LoVo (cell line): ENCODE results near the gene IL1RAP.
A peak's percentile ranks its signal among the peaks of the same experiment; 100 is the strongest.

Experiments used
- DNase-seq: peaks from one replicate; pipeline ENCODE4 v3.0.0-alpha.2; 2016; ENCODE audit warnings: low spot score

The IL1RAP gene

DNA sequence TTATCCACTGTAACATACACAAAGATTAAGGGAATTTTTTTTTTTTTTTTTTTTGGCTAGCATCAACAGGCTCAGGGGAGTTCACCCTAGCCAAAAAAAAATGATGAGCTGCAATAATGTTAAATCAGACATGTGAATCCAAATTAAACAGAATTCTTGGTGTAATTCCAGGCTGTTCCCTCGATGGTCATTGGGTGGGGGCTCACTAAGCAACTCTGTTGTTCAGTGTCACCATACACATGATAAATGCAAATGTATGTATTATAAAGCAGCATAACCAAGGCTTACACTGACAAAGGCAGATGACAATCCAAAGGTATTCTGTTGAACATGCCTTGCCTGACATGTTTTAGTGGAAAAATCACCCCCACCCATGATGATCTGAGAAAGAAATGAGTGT, 29.0 kb downstream of the IL1RAP start:
- no peak for DNase-seq

GRCh38 chr3:190543671-190544070, 29.8 kb downstream of the IL1RAP start:
- DNase-seq, result peak; percentile 30

DNA sequence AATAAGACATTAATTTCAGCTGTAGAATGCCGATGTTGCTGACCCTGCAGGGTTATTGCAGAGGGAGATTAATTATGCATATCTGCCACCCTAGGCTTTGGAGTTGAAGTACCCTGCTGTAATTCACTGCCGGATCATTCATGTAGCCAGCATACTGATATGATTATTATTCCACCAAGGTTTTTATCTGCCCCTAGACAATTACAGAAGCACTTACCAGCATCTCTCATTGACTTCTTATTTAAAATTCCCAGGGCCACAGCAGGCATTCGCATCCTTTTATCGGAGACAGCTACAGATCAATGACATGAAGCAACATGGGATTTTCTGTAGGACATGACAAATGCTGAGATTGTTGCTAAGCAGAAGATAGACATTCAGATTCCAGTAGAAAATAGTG, 31.3 kb downstream of the IL1RAP start:
- DNase-seq, result no peak

DNA sequence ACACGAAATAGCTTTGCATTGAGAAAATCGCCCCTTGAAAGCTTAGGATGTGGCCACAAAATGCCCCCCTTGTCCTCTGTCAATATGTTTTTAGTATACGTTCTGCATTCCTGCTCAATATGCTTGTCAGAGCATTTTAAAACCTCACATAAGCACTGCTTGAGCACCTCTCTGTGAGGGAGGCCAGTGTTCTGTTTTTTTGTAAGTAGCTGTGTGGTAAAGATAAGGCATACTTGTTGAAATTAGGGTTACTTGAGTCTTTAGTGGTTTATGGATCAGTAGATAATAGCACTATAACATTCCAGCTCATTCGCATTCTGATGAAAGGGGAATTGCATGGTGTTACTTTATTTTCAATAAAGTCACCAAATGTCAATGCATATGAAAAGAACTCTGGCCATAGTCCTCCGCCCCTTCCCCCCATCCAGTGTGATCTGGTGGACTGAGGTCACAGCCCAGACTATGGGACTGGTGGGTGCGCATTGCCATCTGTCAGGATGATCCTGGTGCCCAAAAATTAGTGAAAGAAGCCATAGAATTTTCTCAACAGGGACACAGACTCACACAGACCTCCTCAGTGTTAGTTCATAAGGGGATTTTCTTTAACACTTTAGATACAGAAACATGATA, 33.1 kb downstream of the IL1RAP start:
- no peak for DNase-seq

DNA sequence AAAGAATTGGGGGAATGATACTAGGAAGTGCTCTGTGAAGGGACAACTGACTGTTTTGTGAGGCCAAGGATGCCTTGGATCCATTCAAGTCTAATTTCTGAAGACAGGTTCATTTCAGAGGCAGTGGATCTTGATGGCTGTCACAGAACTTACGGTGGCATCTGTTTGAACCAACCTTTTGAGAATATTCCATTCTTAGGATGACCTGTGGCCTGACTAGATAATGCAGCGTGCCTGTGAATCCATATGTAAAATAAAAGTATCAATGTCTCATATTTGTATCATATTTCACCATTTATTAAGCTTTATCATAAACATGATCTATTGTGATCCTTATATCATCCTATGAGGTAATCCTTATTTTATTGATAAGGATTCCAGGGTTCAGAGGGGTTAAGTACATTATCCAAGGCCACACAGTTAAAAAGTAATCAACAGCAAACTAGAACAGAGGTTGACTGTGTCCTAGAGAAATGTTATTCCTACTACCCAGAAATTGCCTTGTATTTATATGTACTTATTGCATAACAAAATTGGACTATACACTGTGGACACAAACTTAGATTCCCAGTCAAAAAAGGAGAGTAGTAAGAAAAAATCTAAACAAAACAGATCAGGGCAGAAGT, 34.3 kb downstream of the IL1RAP start:
- DNase-seq, result no peak

GRCh38 chr3:190552021-190552420, 38.1 kb downstream of the IL1RAP start:
- DNase-seq, result no peak

DNA sequence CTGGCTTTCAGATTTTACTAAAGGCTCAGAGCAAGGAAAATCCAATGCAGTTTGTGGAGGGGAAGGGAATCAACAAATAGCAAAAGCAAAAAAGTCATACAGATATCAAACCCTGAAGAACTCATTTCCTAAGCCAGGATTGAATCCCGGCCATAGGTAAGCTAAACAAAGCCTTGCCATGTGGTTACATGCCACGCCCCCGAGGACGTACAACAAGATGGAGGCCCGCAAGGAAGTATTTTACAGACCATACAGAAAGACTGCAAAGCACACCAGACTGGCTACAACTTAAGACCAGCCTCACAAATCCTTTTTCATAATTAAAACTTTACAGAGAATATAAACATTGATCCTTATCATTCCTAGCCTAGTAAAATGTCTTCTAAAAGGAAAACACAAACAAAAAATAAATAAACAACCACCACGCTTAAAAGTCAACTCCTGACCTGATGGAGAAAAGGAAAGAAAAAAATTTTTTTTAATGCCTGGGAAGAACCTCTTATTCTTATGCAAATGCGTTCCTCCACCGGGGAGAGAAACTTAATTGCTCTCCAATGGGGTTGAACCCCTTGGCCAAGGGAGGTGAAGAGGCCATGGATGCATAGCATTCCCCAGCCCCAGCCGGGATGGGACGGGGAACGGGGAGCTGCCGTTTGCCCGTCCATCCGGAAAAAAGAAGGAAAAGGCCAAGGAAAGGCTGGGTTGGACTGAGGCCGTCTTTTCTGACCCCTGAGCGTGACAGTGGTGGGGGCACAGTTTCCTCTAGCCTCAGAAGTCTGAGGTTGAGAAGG, 39.3 kb downstream of the IL1RAP start:
- no peak for DNase-seq

- no peak for DNase-seq
Measured at GRCh38 chr3:190554197-190554596, 40.3 kb downstream of the IL1RAP start.

DNA sequence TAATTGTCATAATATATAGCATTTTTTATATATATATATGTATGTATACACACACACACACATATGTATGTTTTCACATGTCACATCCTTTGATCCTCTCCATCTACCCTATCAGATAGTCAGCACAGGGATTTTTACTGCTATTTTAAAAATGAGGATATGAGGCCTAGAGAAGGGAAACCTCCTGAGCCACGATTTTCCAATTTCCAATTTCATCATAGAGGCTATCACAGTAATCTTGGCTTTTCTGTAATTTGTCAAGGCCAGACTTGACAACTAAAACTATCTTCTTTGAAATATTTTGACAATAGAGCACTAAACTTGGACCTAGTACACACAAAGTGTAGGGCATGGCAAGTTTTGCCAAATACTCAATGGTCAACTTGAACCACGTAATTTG, 42.5 kb downstream of the IL1RAP start:
- no peak for DNase-seq

GRCh38 chr3:190557296-190557695, 43.4 kb downstream of the IL1RAP start:
- DNase-seq, result no peak

DNA sequence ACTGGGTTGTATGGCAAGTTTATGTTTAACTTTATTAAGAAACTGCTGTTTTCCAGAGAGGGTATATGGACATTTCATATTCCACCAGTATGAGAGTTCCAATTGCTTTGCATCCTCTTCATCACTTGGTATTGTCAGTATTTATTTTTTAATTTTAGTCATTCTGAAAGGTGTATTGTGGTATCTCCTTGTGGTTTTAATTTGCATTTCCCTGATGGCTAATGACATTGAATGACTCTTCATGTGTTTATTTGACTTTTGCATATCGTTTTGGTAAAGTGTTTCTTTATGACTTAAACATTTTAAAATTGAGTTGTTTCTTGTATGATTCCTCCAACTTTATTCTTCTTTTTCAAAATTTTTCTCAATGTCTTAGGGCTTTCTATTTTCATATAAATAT, 44.4 kb downstream of the IL1RAP start:
- DNase-seq, result no peak

- no peak for DNase-seq
Measured at GRCh38 chr3:190558796-190559195, 44.9 kb downstream of the IL1RAP start.

GRCh38 chr3:190560013-190560895, 46.4 kb downstream of the IL1RAP start:
- no peak for DNase-seq

DNA sequence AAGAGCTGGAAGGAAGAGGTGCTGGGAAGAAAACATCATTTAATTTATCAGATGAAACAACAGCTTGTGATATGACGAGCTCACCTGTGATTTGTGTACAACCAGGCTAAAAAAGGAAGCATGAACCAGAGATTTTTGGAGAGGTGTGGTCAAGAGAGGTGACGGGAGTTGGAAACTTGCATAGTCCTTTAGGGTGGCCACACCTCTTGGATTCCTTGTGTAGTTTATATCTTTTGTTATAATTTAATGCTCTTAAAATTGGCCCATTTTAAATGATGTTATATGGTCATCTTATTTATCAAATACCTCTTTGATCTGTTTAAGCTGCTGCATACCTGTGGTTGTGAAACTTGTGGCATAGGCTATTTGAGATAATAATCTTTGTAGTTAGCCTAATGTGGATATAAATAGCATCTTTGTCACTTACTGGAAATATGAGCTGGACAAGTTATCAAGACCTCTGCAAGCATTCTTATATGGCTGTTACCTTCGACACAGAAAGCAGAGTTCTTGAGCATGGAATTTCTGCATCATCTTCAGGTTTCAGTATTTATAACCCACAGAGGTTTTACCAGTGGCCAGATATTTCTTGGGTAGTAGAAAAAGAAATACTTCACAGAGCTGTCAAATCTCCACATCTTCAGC, 49.1 kb downstream of the IL1RAP start:
- no peak for DNase-seq

GRCh38 chr3:190564175-190564574, 50.3 kb downstream of the IL1RAP start:
- DNase-seq, result no peak

DNA sequence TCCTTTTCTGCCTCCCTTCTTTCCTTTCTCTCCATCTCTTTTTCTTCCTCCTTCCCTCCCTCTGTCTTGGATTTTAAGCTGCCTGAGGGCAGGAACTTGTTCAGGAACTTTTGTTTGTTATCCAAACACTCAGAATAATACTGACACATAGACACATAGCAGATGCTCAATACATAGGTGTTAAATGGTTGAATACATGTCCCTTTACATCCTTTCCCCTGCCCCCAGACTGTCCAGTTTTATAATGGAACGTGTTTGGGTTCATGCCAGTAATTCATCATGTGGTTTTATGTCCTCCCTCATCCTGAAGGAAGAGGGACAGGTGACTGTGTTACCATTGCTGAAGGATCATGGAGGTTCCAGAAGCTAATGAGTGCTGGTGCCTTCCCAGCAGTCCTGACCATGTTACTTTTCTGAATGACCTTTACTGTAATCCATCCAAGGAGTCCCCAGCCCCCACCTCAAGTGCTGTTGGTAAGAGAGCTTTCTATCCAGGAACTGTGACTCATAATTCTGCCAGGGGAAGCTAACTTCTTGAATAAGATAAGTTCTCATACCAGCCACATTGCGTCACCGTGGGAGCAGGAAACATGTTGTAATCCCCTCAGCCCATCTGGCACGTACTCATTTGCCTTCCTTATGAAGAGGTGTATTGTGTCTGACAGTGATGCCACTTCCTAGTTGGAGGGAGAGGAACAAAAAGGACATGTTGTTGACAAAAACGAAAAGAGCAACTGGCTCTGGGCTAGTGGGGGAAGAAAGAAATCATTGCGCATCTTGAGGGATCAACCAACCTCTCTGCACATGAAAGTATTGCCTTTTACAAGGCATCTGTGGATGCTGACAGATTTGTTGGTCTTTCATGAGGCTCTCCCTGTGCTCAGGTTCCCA, 52.4 kb downstream of the IL1RAP start:
- DNase-seq, result peak; percentile 70

DNA sequence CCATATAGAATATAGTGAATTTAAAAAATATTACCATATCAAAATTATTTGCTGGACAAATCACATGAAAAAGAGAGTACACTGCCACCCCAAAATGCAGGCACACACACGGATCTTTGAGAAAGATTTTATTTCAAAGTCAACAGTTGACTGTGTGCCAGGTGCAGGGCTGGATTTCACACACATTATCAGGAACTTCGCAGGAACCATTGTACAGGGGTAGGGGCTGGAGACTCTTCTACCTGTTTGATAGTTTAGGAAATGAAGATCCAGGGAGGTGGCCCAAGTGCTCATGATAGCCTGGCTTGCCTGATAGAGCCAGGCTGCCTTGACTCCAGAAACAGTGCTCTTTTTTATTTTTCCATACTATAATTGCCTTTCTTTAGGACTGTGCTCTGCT, 54.2 kb downstream of the IL1RAP start:
- DNase-seq, result no peak

DNA sequence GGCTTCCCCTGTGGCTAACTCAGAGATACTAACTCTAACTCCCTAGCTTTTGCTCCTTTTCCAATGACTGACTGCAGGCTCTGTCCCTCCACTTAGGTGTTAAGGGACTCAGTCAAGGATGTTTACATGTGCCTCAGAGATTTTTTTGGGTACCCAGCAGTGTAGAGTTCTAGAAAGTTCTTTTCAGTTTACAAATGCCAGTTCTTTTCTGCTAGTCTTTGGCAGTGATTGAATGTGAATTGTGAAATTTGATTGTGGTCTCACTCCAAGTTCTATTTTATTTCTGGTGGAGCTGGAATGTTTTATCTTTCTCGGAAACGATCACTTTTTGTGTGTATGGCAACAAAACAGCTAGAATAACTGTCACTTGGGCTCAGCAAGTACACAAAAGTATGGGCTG, 60.6 kb downstream of the IL1RAP start:
- no peak for DNase-seq

- no peak for DNase-seq
Measured at GRCh38 chr3:190575437-190576185, 61.7 kb downstream of the IL1RAP start.

GRCh38 chr3:190577225-190577624, 63.3 kb downstream of the IL1RAP start:
- DNase-seq, result no peak
